D721Med (cell line): ENCODE measurements around the gene CTDSP2.

Experiments used
- DNase-seq: peaks from one replicate; pipeline ENCODE4 v3.0.0; 2011; ENCODE audit warnings: low spot score; ENCODE audit not compliant: insufficient read length
- FAIRE-seq: peaks from 2 replicates; lab custom pipeline; 2011; peaks lifted over from hg19 to GRCh38; lab: Jason Lieb, UNC
- TF ChIP-seq, protein P1 (sequence below): IDR thresholded peaks from 2 replicates; pipeline ENCODE4 v1.5.1; 2012; ENCODE audit warnings: mild to moderate bottlenecking, control low read depth; ENCODE audit not compliant: insufficient read depth; ENCODE audit errors: missing control alignments

The CTDSP2 gene, protein sequence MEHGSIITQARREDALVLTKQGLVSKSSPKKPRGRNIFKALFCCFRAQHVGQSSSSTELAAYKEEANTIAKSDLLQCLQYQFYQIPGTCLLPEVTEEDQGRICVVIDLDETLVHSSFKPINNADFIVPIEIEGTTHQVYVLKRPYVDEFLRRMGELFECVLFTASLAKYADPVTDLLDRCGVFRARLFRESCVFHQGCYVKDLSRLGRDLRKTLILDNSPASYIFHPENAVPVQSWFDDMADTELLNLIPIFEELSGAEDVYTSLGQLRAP

GRCh38 chr12:57846577-57847319 is at the start of gene CTDSP2:
CTDSP2 (minus strand) TSS chr12:57846729; CDS start chr12:57846435, 294 bp downstream.
- FAIRE-seq (no peak), DNase-seq (peak; percentile 99)
- TF ChIP-seq, protein P1, sequence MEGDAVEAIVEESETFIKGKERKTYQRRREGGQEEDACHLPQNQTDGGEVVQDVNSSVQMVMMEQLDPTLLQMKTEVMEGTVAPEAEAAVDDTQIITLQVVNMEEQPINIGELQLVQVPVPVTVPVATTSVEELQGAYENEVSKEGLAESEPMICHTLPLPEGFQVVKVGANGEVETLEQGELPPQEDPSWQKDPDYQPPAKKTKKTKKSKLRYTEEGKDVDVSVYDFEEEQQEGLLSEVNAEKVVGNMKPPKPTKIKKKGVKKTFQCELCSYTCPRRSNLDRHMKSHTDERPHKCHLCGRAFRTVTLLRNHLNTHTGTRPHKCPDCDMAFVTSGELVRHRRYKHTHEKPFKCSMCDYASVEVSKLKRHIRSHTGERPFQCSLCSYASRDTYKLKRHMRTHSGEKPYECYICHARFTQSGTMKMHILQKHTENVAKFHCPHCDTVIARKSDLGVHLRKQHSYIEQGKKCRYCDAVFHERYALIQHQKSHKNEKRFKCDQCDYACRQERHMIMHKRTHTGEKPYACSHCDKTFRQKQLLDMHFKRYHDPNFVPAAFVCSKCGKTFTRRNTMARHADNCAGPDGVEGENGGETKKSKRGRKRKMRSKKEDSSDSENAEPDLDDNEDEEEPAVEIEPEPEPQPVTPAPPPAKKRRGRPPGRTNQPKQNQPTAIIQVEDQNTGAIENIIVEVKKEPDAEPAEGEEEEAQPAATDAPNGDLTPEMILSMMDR: no peak

DNA sequence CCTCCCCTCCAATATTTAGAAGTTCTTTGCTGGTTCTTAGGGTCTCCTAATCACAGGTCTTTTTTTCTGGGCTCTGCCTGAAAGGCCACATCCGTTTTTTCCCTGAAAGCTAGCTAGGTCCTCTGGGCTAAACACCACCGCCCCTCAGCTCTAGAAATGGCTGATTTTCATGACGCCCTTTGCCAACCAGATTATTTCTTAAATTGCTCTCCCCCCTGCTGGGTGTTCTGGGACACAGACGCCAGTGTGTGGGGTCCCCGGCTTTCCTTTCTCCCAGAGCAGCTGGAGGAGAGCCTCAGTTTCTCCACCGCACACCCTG is 49.5 kb upstream of the CTDSP2 start:
- TF ChIP-seq, protein P1: peak; percentile 7
- FAIRE-seq: no peak
- DNase-seq: no peak

DNA sequence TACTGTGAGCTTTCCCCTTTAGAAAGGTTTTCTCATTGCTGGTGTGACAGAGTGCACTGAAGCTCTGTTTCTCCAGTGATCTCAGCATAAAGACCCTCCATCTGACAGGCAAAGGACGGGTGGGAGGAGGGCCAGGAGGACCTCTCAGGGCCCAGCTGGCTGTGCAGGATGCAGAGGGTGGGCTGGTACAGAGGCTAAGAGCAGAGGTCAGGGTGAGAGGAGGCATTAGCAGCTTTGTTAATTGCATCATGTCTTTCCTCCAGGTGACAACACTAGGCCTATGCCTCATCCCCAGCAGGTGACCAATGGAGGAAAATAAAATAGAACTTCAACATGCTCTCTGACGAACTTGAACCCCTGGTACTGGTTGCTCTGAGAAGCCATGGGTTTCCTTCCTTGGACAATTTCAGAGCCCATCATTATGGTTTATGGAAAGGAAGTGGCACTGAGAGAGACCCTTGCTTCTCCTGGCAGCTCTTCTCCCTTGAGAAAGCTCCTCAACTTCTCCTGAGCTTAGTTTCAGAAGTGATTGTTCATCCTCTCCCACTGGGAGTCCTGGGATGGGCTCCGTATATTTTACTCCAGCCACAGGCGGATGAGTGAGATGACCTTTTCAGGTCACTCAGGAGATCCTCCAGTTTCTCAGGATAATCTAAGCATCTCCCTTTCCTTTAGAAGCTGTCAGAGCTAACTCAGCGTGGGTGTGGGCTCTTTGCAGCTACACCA is 49.0 kb upstream of the CTDSP2 start:
- TF ChIP-seq, protein P1: no peak
- no peak for FAIRE-seq
- DNase-seq: no peak

GRCh38 chr12:57894399-57895292 is 48.1 kb upstream of the CTDSP2 start:
- DNase-seq (no peak), FAIRE-seq (no peak)
- TF ChIP-seq, protein P1: no peak

DNA sequence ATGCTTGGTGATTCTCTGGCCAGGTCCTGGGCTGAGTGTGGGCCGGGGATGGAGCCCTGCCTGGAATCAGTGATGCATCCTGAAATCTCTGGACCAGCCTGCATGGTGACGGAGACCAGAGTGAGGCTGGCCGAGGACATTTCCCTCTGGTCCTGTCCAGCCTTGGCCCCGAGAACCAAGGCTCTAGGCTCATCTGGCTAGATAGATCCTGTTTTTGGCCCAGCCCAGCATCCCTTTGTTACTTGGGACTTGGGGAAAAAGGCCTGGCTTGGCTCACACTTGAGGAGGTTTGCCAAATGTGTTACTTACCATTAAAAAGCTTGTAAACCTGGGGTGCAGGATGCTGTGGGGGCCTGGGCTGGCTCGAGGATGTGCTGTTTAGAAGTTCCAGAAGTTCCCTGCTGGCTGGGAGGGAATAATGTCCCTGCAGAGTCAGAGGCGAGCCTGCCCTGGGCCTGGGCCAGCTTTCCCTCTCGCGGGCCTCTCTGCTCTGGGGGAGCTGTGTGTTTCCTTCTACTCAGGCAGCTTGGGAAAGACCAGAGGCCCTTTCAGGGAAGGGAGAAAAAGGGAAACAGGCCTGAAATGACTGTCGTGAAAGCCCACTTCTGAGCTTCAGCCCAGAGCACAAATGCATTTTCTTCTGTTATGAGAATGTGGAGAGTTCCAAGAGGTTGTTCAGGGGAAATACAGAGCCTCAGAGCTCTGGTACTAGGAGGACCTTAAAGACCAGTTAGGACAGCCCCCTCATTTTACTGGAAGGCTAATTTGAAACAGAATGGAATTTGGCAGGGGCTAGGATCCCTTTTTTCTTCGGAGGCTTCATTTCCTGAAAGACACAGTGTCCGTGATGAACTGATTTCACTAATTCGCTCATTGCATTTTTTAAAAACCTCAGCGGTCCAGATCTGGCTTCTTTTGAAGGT is 47.2 kb upstream of the CTDSP2 start:
- DNase-seq: no peak
- FAIRE-seq: no peak
- TF ChIP-seq, protein P1: no peak
